ENCODE measurements around the gene ATOH8.

- TF ChIP-seq CTCF (IDR thresholded peaks at IDR 0.05) = no peak
- no peak for TF ChIP-seq POLR2A (IDR thresholded peaks at IDR 0.05)
Observed at GRCh38 chr2:85827879-85828569, 74.2 kb downstream of the ATOH8 start.

Data from heart left ventricle (tissue), 13 donors.